ENCODE results near the gene LACTB. TPM values are rescaled to one million over a fixed set of nuclear protein-coding genes. Genes with fewer than 3 reads are reported as not detected.

LACTB gene
- total and polyA plus RNA-seq, 2 of the 13 experiments (the other 11 are each of a cell fraction or from before 2014, with no cell fraction given) = 14.8 to 23.0 TPM

DNA sequence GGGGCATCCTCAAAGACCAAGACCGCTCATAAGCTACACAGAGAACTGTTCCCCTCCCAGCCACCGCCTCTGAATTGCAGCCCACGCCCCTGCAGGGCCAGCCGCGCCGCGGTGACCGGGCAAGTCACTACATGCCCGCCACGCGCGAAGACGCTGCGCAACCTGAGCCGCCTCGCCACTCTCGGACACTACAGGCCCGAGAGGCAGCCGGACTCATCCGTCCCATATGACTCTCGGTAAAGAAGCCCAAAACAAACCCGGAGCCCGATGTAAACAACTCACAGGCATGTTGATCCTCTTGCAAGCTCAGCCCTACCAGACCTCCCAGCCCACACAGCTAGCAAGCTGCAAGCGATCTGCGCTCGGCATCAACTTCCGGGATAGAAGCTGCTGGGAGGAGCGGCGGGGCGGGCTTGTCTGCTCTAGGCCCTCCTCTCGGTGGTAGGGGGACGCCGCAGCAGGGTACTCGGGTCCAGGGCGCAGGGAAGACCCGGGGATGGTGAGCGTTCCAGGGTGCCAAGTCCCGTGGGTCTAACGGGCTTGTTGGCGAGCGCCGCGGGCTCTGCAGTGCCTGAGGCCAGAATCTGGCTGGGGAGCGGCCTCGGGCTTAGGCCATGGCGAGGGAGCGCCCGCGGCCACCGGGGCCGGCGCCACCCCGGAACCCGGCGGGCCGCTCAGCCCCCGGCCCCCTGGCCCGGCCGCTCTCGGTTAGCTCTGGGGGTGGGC, 35.6 kb downstream of the LACTB start, which contains the start of gene RPS27L (continued):
- TF ChIP-seq RAD21 (CRISPR knock-in tag; IDR thresholded peaks at IDR 0.05) = peak; percentile 43; the same call in 1 of the 2 replicates
- TF ChIP-seq ZBTB2 (CRISPR knock-in tag; IDR thresholded peaks at IDR 0.05; ENCODE audit: low read depth) = 0 out of 2 replicates have a peak, but pooled peaks have one; percentile 65
- no peak for TF ChIP-seq ZNF749 (CRISPR knock-in tag; IDR thresholded peaks at IDR 0.05; ENCODE audit: borderline replicate concordance)
- TF ChIP-seq, protein P1, sequence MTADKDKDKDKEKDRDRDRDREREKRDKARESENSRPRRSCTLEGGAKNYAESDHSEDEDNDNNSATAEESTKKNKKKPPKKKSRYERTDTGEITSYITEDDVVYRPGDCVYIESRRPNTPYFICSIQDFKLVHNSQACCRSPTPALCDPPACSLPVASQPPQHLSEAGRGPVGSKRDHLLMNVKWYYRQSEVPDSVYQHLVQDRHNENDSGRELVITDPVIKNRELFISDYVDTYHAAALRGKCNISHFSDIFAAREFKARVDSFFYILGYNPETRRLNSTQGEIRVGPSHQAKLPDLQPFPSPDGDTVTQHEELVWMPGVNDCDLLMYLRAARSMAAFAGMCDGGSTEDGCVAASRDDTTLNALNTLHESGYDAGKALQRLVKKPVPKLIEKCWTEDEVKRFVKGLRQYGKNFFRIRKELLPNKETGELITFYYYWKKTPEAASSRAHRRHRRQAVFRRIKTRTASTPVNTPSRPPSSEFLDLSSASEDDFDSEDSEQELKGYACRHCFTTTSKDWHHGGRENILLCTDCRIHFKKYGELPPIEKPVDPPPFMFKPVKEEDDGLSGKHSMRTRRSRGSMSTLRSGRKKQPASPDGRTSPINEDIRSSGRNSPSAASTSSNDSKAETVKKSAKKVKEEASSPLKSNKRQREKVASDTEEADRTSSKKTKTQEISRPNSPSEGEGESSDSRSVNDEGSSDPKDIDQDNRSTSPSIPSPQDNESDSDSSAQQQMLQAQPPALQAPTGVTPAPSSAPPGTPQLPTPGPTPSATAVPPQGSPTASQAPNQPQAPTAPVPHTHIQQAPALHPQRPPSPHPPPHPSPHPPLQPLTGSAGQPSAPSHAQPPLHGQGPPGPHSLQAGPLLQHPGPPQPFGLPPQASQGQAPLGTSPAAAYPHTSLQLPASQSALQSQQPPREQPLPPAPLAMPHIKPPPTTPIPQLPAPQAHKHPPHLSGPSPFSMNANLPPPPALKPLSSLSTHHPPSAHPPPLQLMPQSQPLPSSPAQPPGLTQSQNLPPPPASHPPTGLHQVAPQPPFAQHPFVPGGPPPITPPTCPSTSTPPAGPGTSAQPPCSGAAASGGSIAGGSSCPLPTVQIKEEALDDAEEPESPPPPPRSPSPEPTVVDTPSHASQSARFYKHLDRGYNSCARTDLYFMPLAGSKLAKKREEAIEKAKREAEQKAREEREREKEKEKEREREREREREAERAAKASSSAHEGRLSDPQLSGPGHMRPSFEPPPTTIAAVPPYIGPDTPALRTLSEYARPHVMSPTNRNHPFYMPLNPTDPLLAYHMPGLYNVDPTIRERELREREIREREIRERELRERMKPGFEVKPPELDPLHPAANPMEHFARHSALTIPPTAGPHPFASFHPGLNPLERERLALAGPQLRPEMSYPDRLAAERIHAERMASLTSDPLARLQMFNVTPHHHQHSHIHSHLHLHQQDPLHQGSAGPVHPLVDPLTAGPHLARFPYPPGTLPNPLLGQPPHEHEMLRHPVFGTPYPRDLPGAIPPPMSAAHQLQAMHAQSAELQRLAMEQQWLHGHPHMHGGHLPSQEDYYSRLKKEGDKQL (CRISPR knock-in tag; IDR thresholded peaks at IDR 0.05; ENCODE audit: low read depth) = peak; percentile 24; the same call in 1 of the 2 replicates
- TF ChIP-seq ATF3 (CRISPR knock-in tag; IDR thresholded peaks at IDR 0.05) = peak; percentile 58; the same call in 1 of the 2 replicates
- TF ChIP-seq HNRNPL (IDR thresholded peaks at IDR 0.05; ENCODE audit: low read depth, low read length) = peak; percentile 85
- 0 out of 2 replicates have a peak, but pooled peaks have one; percentile 19 for TF ChIP-seq HNF4G (IDR thresholded peaks at IDR 0.05; ENCODE audit: borderline replicate concordance, low read depth, low read length)
- no peak for TF ChIP-seq HNF4G (CRISPR knock-in tag; IDR thresholded peaks at IDR 0.05; ENCODE audit: borderline replicate concordance, low read depth)
- no peak; the same call in 1 of the 2 replicates for TF ChIP-seq ZIK1 (CRISPR knock-in tag; IDR thresholded peaks at IDR 0.05; ENCODE audit: borderline replicate concordance, low read depth)
- peak; percentile 85 for TF ChIP-seq BRD4 (CRISPR knock-in tag; IDR thresholded peaks at IDR 0.05)
- TF ChIP-seq ZNF772 (CRISPR knock-in tag; IDR thresholded peaks at IDR 0.05) = peak; percentile 92
- no peak for TF ChIP-seq ATF5 (CRISPR knock-in tag; IDR thresholded peaks at IDR 0.05; ENCODE audit: low read depth)
- TF ChIP-seq ZNF460 (CRISPR knock-in tag; IDR thresholded peaks at IDR 0.05; ENCODE audit: borderline replicate concordance) = no peak
- TF ChIP-seq BHLHE40 (IDR thresholded peaks at IDR 0.05; ENCODE audit: low read length) = no peak
- peak; percentile 68; the same call in 1 of the 2 replicates for TF ChIP-seq ZNF724P (CRISPR knock-in tag; IDR thresholded peaks at IDR 0.05; ENCODE audit: borderline replicate concordance)
- TF ChIP-seq NONO (IDR thresholded peaks at IDR 0.05) = no peak
- peak; percentile 91 for TF ChIP-seq NONO (CRISPR knock-in tag; conservative IDR thresholded peaks at IDR 0.05)
- TF ChIP-seq ZKSCAN1 (IDR thresholded peaks at IDR 0.05; ENCODE audit: low read length) = no peak
- TF ChIP-seq RBM22 (optimal IDR thresholded peaks at IDR 0.05; ENCODE audit: low read length) = peak; percentile 35
- TF ChIP-seq ZNF136 (CRISPR knock-in tag; IDR thresholded peaks at IDR 0.05; ENCODE audit: low read depth) = no peak
- peak; percentile 96 for TF ChIP-seq KLF6 (CRISPR knock-in tag; IDR thresholded peaks at IDR 0.05)

All from HepG2 (cell line).